Measurements from ENCODE around the gene RAF1. TPM values are rescaled to one million over a fixed set of nuclear protein-coding genes. Genes with fewer than 3 reads are reported as not detected.

Gene RAF1
- total and polyA plus RNA-seq, 2 of the 13 experiments (the other 11 are each of a cell fraction or from before 2014, with no cell fraction given) = 72.2 to 91.4 TPM

- TF ChIP-seq KDM4B (CRISPR knock-in tag; IDR thresholded peaks at IDR 0.05) (peak; percentile 49), ZNF383 (CRISPR knock-in tag; IDR thresholded peaks at IDR 0.05; ENCODE audit: borderline replicate concordance) (no peak), ZNF569 (CRISPR knock-in tag; IDR thresholded peaks at IDR 0.05; ENCODE audit: borderline replicate concordance) (no peak), TOE1 (CRISPR knock-in tag; IDR thresholded peaks at IDR 0.05) (0 out of 2 replicates have a peak, but pooled peaks have one; percentile 59), FOXC1 (CRISPR knock-in tag; IDR thresholded peaks at IDR 0.05; ENCODE audit: borderline replicate concordance) (no peak; the same call in none of the 2 replicates), HMGXB4 (CRISPR knock-in tag; IDR thresholded peaks at IDR 0.05; ENCODE audit: borderline replicate concordance in 1 of 2, low read depth in 1 of 2) (peak; percentile 94 to 97), ZBTB49 (CRISPR knock-in tag; IDR thresholded peaks at IDR 0.05; ENCODE audit: borderline replicate concordance) (no peak), POGK (CRISPR knock-in tag; conservative IDR thresholded peaks at IDR 0.05) (peak; percentile 49; the same call in 1 of the 2 replicates), ZNF614 (CRISPR knock-in tag; IDR thresholded peaks at IDR 0.05; ENCODE audit: borderline replicate concordance) (peak; percentile 84; the same call in 1 of the 2 replicates), KLF15 (CRISPR knock-in tag; IDR thresholded peaks at IDR 0.05; ENCODE audit: borderline replicate concordance) (no peak), ZNF556 (CRISPR knock-in tag; IDR thresholded peaks at IDR 0.05; ENCODE audit: borderline replicate concordance) (peak; percentile 74; the same call in 1 of the 2 replicates), ZNF564 (CRISPR knock-in tag; IDR thresholded peaks at IDR 0.05) (peak; percentile 47; the same call in 1 of the 2 replicates), SOX6 (IDR thresholded peaks at IDR 0.05) (no peak), SOX6 (CRISPR knock-in tag; IDR thresholded peaks at IDR 0.05) (peak; percentile 59; the same call in 1 of the 2 replicates), TSC22D2 (CRISPR knock-in tag; IDR thresholded peaks at IDR 0.05; ENCODE audit: borderline replicate concordance) (peak; percentile 75; the same call in 1 of the 2 replicates), ZNF598 (CRISPR knock-in tag; IDR thresholded peaks at IDR 0.05; ENCODE audit: borderline replicate concordance) (no peak; the same call in 1 of the 2 replicates), CSRNP1 (CRISPR knock-in tag; IDR thresholded peaks at IDR 0.05) (no peak)
These were observed at the start of gene RAF1 (continued) for GRCh38 chr3:12663936-12664908.
